Activated naive CD8-positive, alpha-beta T cell treated with anti-CD3 and anti-CD28 coated beads, Interleukin-2, amount 50 U/mL, for 24 hours (primary cell): ENCODE data around the gene PYROXD2.
A peak's percentile ranks its signal among the peaks of the same experiment; 100 is the strongest.
"Not testable (repeated sequence)": the region's sequence is repeated elsewhere in the genome, so short reads cannot be mapped to it uniquely, and the experiment has no call there.

ENCODE experiments used
- ATAC-seq: fragments of 150-1000 bp; cut with Tn5 transposase; one replicate; pipeline ENCODE4 v1.10.0; 2021
- DNase-seq: peaks from one replicate; pipeline ENCODE4 v3.0.0; 2021
- H3K27ac Mint-ChIP-seq: one replicate; pipeline ENCODE4 v1.8.0; 2021; ENCODE audit warnings: mild to moderate bottlenecking, mixed read lengths
- H3K27me3 Mint-ChIP-seq: one replicate; pipeline ENCODE4 v1.8.0; 2021; ENCODE audit warnings: mixed read lengths
- H3K36me3 Mint-ChIP-seq: one replicate; pipeline ENCODE4 v1.8.0; 2021; ENCODE audit warnings: low read depth, mixed read lengths
- H3K4me1 Mint-ChIP-seq: one replicate; pipeline ENCODE4 v1.8.0; 2021; ENCODE audit warnings: mixed read lengths
- H3K4me3 Mint-ChIP-seq: one replicate; pipeline ENCODE4 v1.8.0; 2021; ENCODE audit warnings: mild to moderate bottlenecking, moderate library complexity, mixed read lengths
- H3K9me3 Mint-ChIP-seq: one replicate; pipeline ENCODE4 v1.8.0; 2021; ENCODE audit warnings: mixed read lengths

The PYROXD2 gene

DNA sequence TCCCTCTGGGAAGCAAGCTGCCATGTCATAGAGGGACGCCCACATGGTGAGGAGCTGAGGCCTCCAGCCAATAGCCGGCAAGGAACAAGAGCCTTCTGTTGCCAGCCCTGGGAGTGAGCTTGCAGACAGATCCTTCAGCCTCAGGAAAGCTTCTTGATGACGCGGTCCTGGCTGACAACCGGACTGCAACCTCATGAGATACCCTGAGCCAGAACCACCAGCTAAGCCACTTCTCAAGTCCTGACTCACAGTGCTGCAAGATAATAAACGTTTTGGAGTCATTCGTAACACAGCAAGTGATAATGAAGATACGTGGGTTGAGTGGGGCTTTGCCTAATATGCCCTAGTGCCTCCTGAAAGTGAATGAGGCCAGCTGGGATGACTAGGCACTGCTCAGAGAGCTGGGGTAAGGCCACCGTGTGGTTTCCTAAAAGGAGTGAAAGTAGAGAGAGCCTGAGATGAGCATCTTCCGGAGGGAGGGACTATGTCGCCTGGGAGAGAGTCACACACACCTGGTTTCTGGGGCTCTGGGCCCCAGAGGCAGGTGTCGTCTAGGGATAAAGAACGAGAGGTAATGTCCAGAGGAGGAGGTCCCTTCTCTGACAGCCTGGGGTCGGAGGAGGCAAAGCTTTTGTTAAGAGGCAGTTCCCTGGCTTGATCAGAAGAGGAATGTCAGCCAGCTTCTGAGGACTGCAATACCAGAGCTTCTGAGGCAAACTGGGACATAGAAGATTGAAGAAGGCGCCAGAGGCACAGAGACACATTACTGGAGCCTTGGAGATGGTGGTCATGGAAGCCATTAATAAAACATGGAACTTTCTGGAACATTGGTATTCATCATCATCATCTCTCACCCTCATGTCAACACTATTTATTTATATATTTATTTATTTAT, 53.6 kb downstream of the PYROXD2 start:
- H3K27me3 Mint-ChIP-seq = peaks cover 3% of the 10 kb centered on the region
- no peaks in the 10 kb centered on the region for H3K9me3 Mint-ChIP-seq
- no peaks in the 10 kb centered on the region for H3K36me3 Mint-ChIP-seq
- DNase-seq = peak; percentile 23
- H3K4me1 Mint-ChIP-seq = peaks cover 11% of the 10 kb centered on the region
- peak; percentile 95 for ATAC-seq
- H3K4me3 Mint-ChIP-seq = no peak overlapping the region
- no peak overlapping the region for H3K27ac Mint-ChIP-seq

DNA sequence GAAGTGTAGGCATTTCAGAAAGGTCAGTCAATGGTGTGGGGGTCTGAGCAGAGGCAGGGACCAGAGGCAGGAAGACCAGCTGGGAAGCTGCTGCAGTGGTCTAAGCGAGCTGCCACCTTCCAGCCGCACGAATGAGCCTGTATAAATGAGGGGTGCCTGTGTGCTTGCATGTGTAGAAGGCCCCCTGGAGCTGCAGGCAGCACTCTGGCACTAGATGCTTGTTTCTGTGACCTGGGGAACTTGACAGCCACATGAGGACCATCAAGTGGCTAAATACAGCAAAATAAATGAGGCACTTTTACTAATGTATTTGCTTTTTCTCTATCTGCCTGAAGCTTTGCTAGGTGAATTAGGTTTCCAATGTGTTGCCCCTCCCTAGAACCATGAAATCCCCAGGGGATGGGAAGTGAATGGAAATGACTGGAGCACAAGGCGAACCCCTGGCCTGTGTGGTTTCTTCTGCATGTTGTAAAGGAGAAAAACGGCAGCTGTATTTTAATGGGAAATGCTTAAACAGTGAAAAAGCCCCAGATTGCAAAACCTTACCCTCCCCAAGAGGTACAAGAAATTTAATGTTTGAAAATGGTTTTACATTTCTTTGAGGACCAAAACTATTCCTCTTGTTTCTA, 57.7 kb downstream of the PYROXD2 start:
- no peak for ATAC-seq
- no peak for DNase-seq
- H3K27me3 Mint-ChIP-seq = peaks cover 23% of the 10 kb centered on the region
- H3K4me3 Mint-ChIP-seq = no peak overlapping the region
- no peaks in the 10 kb centered on the region for H3K36me3 Mint-ChIP-seq
- no peak overlapping the region for H3K27ac Mint-ChIP-seq
- H3K9me3 Mint-ChIP-seq = no peaks in the 10 kb centered on the region
- peaks cover 7% of the 10 kb centered on the region for H3K4me1 Mint-ChIP-seq

DNA sequence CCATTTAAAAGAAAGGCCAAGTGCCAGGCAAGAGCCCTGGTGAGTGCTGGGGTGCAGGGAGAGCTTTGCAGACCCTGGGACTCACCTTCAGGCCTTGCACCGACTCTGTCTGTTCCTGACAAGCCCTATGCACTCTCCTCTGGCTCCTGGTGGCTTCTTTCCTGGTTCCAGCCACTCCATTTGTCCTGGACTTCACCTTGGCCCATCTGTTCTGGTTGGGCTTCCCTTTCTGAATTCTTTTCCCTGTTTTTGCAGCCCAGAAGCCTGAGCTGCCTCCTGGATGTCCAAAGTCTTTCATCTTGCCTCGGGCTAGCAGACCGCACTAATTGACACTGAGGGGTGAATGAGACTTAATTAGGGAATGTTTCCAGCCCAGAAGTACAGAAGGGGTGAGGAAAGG, 60.5 kb downstream of the PYROXD2 start:
- Mint-ChIP-seq H3K27ac (no peak overlapping the region), H3K27me3 (peaks cover 34% of the 10 kb centered on the region), H3K36me3 (no peaks in the 10 kb centered on the region), H3K4me1 (peaks cover 2% of the 10 kb centered on the region), H3K9me3 (no peaks in the 10 kb centered on the region), H3K4me3 (no peak overlapping the region)
- ATAC-seq (no peak), DNase-seq (no peak)

DNA sequence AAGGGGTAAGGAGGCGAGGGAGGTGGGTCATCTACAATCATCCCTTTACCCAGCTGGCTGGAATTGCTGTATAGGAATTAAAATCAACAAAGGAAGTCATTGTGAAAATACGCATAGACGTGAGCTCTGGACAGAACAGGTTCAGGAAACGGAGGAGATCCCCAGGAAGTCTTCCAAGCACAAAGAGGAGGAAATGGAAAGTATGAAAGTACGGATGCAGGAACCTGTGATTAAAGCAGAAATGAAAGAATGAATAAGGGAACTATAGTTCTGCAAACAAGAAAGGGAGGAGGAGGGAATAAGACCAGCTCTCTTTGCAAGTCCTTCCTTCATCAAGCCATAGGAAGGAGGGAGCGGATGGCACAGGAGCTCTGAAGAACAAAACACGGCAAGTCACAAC, 61.8 kb downstream of the PYROXD2 start:
- no peak for DNase-seq
- peaks cover 36% of the 10 kb centered on the region for H3K27me3 Mint-ChIP-seq

DNA sequence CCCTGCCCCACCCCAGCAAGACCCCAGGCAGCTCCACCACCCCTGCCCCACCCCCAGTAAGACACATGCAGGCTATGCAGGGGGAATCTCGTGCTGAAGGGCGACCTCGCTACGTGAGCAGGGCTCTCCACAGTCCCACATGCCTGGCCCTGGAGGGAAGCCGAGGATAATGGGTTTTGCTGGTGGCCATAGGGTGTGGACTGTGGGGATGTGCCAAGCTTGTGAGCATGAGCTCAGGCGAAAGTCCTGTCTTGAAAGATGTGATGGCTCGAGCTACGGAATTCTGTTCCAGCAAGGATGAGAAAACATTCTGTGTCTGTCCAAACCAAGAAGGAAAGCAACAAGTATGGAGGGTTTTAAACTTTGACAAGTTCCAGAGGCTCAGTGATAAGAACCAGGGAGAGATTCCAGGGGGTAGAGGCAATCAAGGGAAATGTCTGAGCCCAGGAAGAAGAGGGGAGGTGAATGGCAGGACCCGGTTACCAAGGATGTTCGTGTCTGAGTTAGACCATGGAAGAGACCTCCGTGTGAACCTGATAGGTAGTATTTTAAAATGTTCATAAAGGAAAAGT, 63.1 kb downstream of the PYROXD2 start:
- Mint-ChIP-seq H3K9me3 (peaks cover 5% of the 10 kb centered on the region), H3K27me3 (peaks cover 39% of the 10 kb centered on the region), H3K27ac (no peak overlapping the region), H3K4me1 (peaks cover 6% of the 10 kb centered on the region), H3K36me3 (no peaks in the 10 kb centered on the region), H3K4me3 (no peak overlapping the region)
- ATAC-seq (no peak), DNase-seq (no peak)

More for the DNA sequence above, 61.8 kb downstream of the PYROXD2 start:
- Mint-ChIP-seq H3K9me3 (no peaks in the 10 kb centered on the region), H3K27ac (no peak overlapping the region), H3K4me3 (no peak overlapping the region), H3K36me3 (no peaks in the 10 kb centered on the region), H3K4me1 (peaks cover 6% of the 10 kb centered on the region)
- ATAC-seq = no peak

DNA sequence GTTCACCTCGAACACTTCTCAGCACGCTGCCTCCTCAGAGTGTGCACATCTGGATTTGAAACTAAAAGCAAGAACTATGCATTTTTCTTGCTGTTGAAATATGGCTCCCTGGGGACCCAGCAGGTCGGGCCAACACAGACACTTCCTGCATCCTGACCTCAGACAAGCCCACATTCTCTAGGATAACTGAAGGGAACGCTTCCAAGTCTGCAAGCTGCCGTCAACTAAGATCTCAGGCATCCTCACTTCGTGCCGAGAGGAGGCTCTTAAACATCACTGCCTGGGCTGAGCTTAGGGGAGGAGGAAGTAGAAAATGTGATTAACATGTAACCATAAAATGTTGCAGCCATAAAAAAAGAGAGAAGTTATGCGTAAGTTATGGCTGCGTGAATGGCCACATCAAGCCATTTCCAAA, 65.5 kb downstream of the PYROXD2 start:
- H3K4me3 Mint-ChIP-seq = peak overlapping the region; percentile 37
- no peak for DNase-seq
- H3K27ac Mint-ChIP-seq = no peak overlapping the region
- ATAC-seq = no peak
- peaks cover 13% of the 10 kb centered on the region for H3K9me3 Mint-ChIP-seq
- H3K4me1 Mint-ChIP-seq = peaks cover 6% of the 10 kb centered on the region
- peaks cover 40% of the 10 kb centered on the region for H3K27me3 Mint-ChIP-seq
- H3K36me3 Mint-ChIP-seq = peaks cover 1% of the 10 kb centered on the region

DNA sequence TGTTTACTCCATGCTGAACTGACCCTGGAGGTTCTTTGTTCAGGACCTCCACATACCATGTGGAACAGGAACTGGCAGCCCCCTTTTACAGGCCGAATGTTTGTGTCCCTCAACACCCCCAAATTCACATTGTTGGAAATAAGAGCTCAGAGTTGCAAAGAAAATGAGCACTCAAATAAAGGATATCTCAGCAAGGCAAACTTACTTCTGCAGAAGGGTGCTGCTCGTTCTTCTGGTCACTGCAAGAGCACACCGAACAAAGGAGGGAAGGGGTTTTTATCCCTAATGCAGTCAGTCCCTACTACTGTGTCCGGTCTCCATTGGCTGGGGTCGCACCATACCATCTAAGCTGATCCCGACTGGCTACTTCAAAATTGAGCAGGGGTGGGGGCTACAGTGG, 68.1 kb downstream of the PYROXD2 start:
- DNase-seq (no peak), ATAC-seq (no peak)
- H3K27me3 Mint-ChIP-seq = peaks cover 35% of the 10 kb centered on the region
- peaks cover 6% of the 10 kb centered on the region for H3K4me1 Mint-ChIP-seq
- no peak overlapping the region for H3K27ac Mint-ChIP-seq
- H3K9me3 Mint-ChIP-seq = peaks cover 13% of the 10 kb centered on the region
- no peak overlapping the region for H3K4me3 Mint-ChIP-seq
- H3K36me3 Mint-ChIP-seq = peaks cover 1% of the 10 kb centered on the region

DNA sequence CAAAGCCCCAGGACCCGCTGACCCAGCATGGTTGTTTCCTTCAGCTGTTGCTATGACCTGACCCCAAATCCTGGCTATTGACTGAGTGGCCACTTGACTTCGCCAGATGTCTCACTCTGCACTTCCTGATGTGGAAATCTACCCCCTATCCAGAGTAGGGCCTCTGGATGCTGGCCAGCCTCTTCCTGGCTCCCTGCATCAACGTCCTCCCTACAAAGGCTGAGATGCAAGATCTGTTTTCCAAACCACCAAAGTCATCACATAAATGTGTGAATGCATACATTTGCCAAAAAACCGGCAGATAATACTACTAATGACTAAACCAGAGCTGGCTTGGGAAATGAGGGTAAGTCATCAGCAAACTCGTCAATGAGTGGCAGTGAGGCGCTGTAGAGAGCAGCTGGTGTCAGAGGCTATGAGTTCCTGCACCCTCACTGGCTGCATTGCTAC, 70.4 kb downstream of the PYROXD2 start:
- H3K27me3 Mint-ChIP-seq = peaks cover 33% of the 10 kb centered on the region
- H3K9me3 Mint-ChIP-seq = peaks cover 13% of the 10 kb centered on the region

DNA sequence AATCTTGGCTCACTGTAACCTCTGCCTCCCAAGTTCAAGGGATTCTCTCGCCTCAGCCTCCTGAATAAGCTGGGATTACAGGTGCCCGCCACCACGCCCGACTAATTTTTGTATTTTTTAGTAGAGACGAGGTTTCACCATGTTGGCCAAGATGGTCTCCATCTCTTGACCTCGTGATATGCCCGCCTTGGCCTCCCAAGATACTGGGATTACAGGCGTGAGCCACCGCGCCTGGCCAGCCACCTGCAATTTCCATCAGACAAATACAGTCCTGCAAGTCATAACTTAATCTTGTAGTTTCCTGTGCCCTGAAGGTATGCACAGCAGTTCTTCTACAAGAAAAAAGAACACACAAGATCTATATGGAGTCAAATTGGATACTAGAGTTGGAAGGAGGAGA, 73.3 kb downstream of the PYROXD2 start:
- H3K4me1 Mint-ChIP-seq = peaks cover 13% of the 10 kb centered on the region
- ATAC-seq, H3K4me3 Mint-ChIP-seq, H3K27ac Mint-ChIP-seq, H3K9me3 Mint-ChIP-seq, H3K36me3 Mint-ChIP-seq, DNase-seq: not testable (repeated sequence)
- peaks cover 25% of the 10 kb centered on the region for H3K27me3 Mint-ChIP-seq

More for the DNA sequence above, 70.4 kb downstream of the PYROXD2 start:
- no peak overlapping the region for H3K27ac Mint-ChIP-seq
- peaks cover 1% of the 10 kb centered on the region for H3K36me3 Mint-ChIP-seq
- no peak overlapping the region for H3K4me3 Mint-ChIP-seq
- H3K4me1 Mint-ChIP-seq = peaks cover 18% of the 10 kb centered on the region
- no peak for DNase-seq
- ATAC-seq = no peak

DNA sequence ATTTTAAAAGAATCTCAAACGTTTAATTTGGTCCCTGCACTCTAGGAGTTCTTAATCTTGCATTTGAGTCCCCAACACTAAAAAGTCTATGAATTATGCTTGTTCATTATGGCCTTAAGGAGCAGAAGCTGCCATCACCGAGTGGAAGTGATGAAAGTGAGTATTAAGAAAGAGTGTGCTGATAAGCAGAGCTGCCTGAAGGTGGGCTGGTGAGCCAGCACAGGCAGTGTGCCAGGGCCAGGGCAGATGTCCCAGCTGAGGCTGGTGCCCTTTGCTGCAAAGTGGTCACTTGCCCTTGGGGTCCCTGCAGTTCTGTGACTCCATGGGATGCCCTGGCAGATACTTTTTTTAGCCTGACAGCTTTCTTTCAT, 74.1 kb downstream of the PYROXD2 start:
- peaks cover 1% of the 10 kb centered on the region for H3K36me3 Mint-ChIP-seq
- peaks cover 22% of the 10 kb centered on the region for H3K27me3 Mint-ChIP-seq
- H3K4me1 Mint-ChIP-seq = peaks cover 13% of the 10 kb centered on the region
- no peak overlapping the region for H3K4me3 Mint-ChIP-seq
- H3K9me3 Mint-ChIP-seq = peaks cover under 1% of the 10 kb centered on the region
- H3K27ac Mint-ChIP-seq = no peak overlapping the region
- no peak for DNase-seq
- ATAC-seq = no peak

DNA sequence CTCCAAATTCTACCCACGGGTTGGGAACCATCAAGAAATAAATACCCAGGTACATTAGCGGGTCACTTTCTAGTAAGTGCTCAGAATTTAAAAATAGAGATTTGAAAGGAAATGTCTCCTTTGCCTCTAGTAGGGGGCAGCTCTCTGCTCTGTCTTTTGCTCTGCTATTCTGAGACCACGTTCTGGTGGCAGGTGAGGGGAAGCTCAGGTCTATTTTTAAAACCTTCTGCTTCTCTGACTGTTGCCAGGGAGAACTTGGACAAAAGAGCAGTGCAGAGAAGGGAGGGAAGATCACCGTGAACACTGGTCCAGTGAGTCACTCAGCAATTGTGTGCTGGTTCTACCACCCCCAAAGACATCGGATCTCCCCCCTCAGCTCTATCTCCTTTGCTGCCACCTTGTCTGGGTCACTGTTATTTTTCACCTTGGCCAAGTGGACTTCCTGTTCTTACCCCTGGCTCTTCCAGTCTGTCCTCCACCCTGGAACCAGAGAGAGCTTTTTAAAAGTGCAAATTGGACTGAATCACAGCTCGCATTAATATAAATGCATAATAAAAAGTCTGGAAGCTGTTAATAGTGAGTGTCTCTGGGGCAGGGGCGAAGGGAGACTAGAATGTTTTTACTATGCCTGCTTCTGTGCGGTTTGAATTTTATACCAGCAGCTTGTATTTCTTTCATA, 74.6 kb downstream of the PYROXD2 start:
- ATAC-seq (no peak), DNase-seq (no peak)
- H3K4me1 Mint-ChIP-seq = peaks cover 13% of the 10 kb centered on the region
- no peak overlapping the region for H3K27ac Mint-ChIP-seq
- H3K36me3 Mint-ChIP-seq = peaks cover 1% of the 10 kb centered on the region
- H3K9me3 Mint-ChIP-seq = no peaks in the 10 kb centered on the region
- H3K4me3 Mint-ChIP-seq = no peak overlapping the region
- peaks cover 22% of the 10 kb centered on the region for H3K27me3 Mint-ChIP-seq

DNA sequence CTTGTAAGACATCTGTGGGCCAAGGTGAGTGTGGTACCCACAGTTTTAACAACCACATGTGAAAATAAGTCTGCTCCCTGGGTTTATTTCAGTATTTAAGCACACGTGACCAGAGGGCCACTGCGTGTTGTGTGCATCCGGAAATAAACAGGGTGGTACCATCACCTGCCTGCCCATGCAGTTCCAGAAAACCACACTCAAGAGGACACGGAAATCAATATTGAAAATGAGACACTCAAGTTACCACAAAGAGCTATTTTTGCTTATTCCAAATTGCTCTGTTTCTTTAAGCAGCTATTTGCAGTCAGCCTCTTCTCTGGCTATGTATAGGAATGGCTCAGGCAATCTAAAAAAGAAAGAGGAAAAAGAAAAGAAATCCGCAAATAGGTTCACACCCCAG, 75.2 kb downstream of the PYROXD2 start:
- ATAC-seq = no peak
- peaks cover 20% of the 10 kb centered on the region for H3K27me3 Mint-ChIP-seq

DNA sequence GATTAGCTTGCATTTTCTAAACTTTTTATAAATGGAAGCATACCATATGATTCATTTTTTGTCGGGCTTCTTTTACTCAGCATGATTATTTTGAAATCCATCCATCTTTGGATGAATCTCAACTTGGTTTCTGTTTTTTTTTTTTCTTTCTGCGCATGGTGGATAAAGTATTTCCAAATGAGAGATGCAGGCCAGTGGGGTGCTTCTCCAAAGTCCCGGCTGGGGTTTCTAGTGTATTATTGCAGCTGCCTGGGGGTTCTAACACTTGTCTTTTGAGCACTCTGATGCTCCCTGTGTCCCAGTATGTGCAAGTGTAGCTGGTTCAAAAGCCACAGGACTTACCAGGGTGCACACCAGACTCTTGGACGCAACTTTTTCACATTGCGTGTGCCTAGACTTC, 76.1 kb downstream of the PYROXD2 start:
- H3K4me3 Mint-ChIP-seq = no peak overlapping the region
- peaks cover 18% of the 10 kb centered on the region for H3K27me3 Mint-ChIP-seq
- H3K9me3 Mint-ChIP-seq = no peaks in the 10 kb centered on the region
- no peaks in the 10 kb centered on the region for H3K36me3 Mint-ChIP-seq
- DNase-seq (no peak), ATAC-seq (no peak)
- peaks cover 13% of the 10 kb centered on the region for H3K4me1 Mint-ChIP-seq
- H3K27ac Mint-ChIP-seq = no peak overlapping the region

More for the DNA sequence above, 75.2 kb downstream of the PYROXD2 start:
- Mint-ChIP-seq H3K9me3 (no peaks in the 10 kb centered on the region), H3K36me3 (no peaks in the 10 kb centered on the region), H3K4me1 (peaks cover 13% of the 10 kb centered on the region), H3K27ac (no peak overlapping the region), H3K4me3 (no peak overlapping the region)
- no peak for DNase-seq

DNA sequence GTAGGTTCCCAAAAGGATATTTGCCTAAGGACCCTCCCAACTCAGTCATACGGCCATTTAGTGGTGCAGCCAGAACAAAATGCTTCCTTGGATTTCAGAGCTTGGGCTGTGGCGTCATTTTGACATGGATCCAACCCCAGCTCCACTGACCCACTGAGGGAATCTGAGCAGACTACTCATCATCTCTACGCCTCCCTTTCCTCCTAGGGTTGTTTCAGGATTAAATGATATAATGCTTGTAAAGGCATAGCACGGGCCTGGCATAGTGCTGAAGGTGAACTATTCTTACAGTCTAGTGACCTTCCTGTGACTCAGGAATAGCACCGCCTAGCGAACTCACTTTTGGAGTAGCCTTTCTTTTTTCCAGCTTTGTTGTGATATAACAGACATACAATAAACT, 76.7 kb downstream of the PYROXD2 start:
- Mint-ChIP-seq H3K9me3 (no peaks in the 10 kb centered on the region), H3K27ac (no peak overlapping the region), H3K4me1 (peaks cover 13% of the 10 kb centered on the region), H3K36me3 (no peaks in the 10 kb centered on the region), H3K4me3 (no peak overlapping the region), H3K27me3 (peaks cover 16% of the 10 kb centered on the region)
- ATAC-seq = no peak
- no peak for DNase-seq
